ENCODE data around the gene NELFB.

- TF ChIP-seq CTCF (IDR thresholded peaks at IDR 0.05) (no peak), POLR2A (IDR thresholded peaks at IDR 0.05) (no peak)
Measured at GRCh38 chr9:137228968-137229896, 25.9 kb upstream of the NELFB start.
